Forelimb muscle (tissue), 1 donor: ENCODE results near the gene SERPINC1. TPM values are rescaled to one million over a fixed set of nuclear protein-coding genes. Genes with fewer than 3 reads are reported as not detected.
"Not testable (repeated sequence)": the region's sequence is repeated elsewhere in the genome, so short reads cannot be mapped to it uniquely, and the experiment has no call there.

ENCODE experiments used
- DNase-seq: peaks from one replicate; pipeline ENCODE4 v3.0.0-alpha.2; 2013; ENCODE audit warnings: low read depth
- polyA plus RNA-seq: library from polyadenylated mRNA; unstranded; fragments of 120-200 nt; gene quantifications from one replicate; pipeline ENCODE4 v1.2.1, GENCODE V29; 2013; ENCODE audit not compliant: insufficient read length

SERPINC1 gene
- polyA plus RNA-seq, 1 donor: 0.16 TPM

GRCh38 chr1:173863224-173864161 lies 53.6 kb downstream of the SERPINC1 start:
- DNase-seq: no peak

GRCh38 chr1:173862769-173863223 lies 54.3 kb downstream of the SERPINC1 start:
- DNase-seq: no peak

GRCh38 chr1:173862146-173862768 lies 54.9 kb downstream of the SERPINC1 start:
- not testable (repeated sequence) for DNase-seq

GRCh38 chr1:173861731-173862145 lies 55.4 kb downstream of the SERPINC1 start:
- no peak for DNase-seq

- no peak for DNase-seq
These were observed 57.1 kb downstream of the SERPINC1 start for GRCh38 chr1:173860065-173860464.

GRCh38 chr1:173859547-173859946 lies 57.6 kb downstream of the SERPINC1 start:
- DNase-seq: not testable (repeated sequence)

- DNase-seq: no peak
These were observed 59.7 kb downstream of the SERPINC1 start for GRCh38 chr1:173857363-173857917.

GRCh38 chr1:173856903-173857302 lies 60.2 kb downstream of the SERPINC1 start:
- no peak for DNase-seq

GRCh38 chr1:173856014-173856413 lies 61.1 kb downstream of the SERPINC1 start:
- DNase-seq: no peak

Other genes starting within 250 kb of the SERPINC1 start
- gene ANKRD45, start 247.5 kb downstream of the SERPINC1 start, polyA plus RNA-seq: 0.19 TPM
- gene KLHL20, start 202.3 kb downstream of the SERPINC1 start, polyA plus RNA-seq: 22.1 TPM
- gene DARS2, start 92.7 kb downstream of the SERPINC1 start, polyA plus RNA-seq: 12.7 TPM
- 7.7 TPM for gene CENPL, start 92.4 kb downstream of the SERPINC1 start, polyA plus RNA-seq
- 658 TPM for gene GAS5, start 49.3 kb downstream of the SERPINC1 start, polyA plus RNA-seq
- gene ZBTB37, start 48.9 kb downstream of the SERPINC1 start, polyA plus RNA-seq: 5.6 TPM
- 9.5 TPM for gene RC3H1, start 105.0 kb upstream of the SERPINC1 start, polyA plus RNA-seq
- 10.3 TPM for gene RABGAP1L, start 242.2 kb upstream of the SERPINC1 start, polyA plus RNA-seq